ENCODE results near the gene CCDC92.

GRCh38 chr12:124002021-124002644 is 29.5 kb upstream of the CCDC92 start:
- TF ChIP-seq JUND (IDR thresholded peaks at IDR 0.05) = no peak
- TF ChIP-seq REST (IDR thresholded peaks at IDR 0.05; ENCODE audit: low read depth, low read length) = no peak
- no peak for TF ChIP-seq TAF1 (IDR thresholded peaks at IDR 0.05; ENCODE audit: borderline replicate concordance, low read depth, low read length)
- no peak for TF ChIP-seq FOXM1 (IDR thresholded peaks at IDR 0.05; ENCODE audit: low read depth)
- TF ChIP-seq CTCF (IDR thresholded peaks at IDR 0.05) = no peak
- no peak for TF ChIP-seq EP300 (IDR thresholded peaks at IDR 0.05; ENCODE audit: borderline replicate concordance in 1 of 2, low read depth in 1 of 2, low read length in 1 of 2)
- no peak for TF ChIP-seq NFIC (IDR thresholded peaks at IDR 0.05; ENCODE audit: borderline replicate concordance)
- TF ChIP-seq POLR2AphosphoS5 (IDR thresholded peaks at IDR 0.05; ENCODE audit: low read depth, low read length) = no peak
- no peak for TF ChIP-seq RCOR1 (IDR thresholded peaks at IDR 0.05; ENCODE audit: low read length)
- no peak for TF ChIP-seq GABPA (IDR thresholded peaks at IDR 0.05; ENCODE audit: low read depth)
- TF ChIP-seq NRF1 (IDR thresholded peaks at IDR 0.05; ENCODE audit: low read depth, low read length) = no peak
- no peak for TF ChIP-seq CHD2 (IDR thresholded peaks at IDR 0.05; ENCODE audit: low read length, partially characterized antibody)
- TF ChIP-seq MEF2A (IDR thresholded peaks at IDR 0.05; ENCODE audit: borderline replicate concordance, low read depth) = no peak
- no peak for TF ChIP-seq FOSL2 (IDR thresholded peaks at IDR 0.05; ENCODE audit: borderline replicate concordance, low read depth)

Data from SK-N-SH (cell line).